Nucleus accumbens (tissue), 56 donors: ENCODE data around the gene CYP27B1.

Source experiments
- DNase-seq, 56 donors: peaks; one replicate each; lab custom pipeline; 2025; lab: John Stamatoyannopoulos, UW

CYP27B1 gene

DNA sequence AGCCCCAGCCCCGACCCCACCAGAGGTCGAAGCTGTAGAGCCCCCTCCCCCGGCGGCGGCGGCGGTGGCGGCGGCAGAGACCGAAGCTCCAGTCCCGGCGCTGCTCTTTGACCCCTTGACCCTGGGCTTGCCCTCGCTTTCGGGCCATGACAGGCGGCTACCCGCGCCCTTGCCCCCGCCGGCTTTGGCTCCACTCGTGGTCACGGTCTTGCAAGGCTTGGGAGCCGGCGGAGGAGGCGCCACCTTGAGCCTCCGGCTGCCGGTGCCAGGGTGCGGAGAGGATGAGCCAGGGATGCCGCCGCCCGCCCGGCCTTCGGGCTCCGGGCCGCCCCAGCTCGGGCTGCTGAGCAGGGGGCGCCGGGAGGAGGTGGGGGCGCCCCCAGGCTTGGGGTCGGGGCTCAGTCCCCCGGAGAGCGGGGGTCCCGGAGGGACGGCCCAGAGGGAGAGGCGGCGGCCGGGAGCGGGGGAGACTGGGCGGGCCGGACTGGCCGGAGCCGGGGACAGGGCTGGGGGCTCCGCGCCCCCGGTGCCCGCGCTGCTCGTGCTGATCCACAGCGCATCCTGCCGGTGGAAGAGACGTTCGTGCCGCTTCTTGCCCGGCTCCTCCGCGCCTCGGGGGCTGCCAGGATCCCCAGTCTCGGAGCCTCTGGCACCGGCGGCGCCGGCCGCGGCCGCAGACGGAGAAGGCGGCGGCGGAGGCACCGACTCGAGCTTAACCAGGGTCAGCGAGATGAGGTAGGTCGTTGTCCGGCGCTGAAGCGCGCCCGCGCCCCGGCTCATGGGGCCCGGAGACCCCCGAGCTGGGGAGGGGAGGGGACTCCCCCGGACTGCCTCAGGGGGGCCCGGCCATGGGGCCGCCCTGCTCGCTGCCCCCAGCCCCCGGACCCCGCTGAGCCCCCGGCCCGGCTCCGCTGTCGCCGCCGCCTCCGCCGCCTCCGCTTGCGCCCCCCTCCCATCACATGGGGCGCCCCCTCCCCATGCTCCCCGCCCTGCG is 29.1 kb downstream of the CYP27B1 start:
- peak in 2 of 56 donors; percentile 26 to 27 for DNase-seq

DNA sequence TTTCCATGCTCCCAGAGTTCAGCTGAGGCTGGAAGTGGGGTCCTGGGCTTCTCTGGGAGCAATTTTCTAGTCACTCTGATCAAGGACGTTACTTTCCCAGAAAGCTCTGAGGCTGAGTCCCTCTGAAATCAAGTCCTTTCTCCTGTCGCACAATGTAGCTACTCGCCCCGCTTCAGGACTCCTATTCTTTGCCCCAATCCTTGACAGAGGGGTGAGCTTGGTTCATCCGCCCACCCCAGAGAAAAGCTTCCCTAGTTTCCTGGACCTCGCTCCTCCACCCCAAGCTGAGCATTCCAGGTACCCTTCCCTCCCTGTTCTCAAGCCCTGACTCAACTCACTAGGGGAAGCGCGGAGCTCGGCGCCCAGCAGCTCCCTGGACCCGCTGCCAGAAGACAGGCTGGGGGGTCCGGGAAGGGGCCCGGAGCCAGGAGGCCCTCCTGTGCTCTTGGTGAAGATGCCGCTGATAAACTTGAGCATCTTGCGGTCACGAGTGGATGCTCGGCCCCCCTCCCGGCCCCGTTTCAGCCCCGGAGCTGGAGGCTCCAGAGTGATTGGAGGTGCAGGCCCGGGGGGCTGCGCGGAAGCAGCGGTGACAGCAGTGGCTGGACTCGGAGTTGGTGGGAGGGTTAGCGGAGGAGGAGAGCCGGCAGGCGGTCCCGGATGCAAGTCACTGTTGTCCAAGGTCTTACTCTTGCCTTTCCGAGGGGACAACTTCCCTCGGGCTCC is 30.0 kb downstream of the CYP27B1 start:
- DNase-seq: no peak

DNA sequence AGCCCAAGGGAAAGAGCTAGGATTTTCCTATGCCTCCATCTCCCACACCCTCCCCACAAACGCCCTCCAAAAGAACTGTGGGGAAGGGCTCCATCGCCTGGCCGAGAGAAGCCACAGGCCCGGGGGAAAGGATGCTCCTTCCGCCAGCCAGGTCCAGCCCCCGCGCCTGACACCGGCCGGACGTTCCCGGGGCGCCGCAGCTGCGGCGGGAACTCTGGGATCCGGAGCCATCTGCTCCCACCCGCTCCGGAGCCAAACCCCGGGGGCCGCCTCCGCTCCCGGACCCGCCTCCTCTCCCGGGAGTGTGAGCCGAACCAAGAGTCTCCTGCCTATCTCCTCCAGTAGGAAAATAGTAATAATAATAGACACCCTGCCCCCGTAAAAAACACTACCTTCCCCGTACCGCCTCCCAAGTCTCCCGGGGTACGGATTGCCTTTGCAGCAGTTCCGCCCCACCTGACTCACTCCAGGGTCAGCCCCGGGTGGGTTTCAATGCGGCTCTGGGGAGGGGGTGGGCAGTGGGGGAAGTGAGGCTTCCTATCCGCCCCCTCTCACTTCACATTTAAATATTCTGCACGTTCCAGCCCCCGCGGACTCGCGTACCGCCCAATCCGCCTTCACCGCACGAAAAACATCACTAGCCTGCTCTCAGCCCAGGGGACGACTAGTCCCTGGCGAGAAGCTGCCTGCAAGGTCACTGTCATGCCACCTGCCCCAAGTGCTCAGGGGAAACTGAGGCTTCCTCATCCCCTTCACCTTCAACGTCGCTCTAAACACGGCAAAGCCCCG is 30.7 kb downstream of the CYP27B1 start:
- peak in 38 of 56 donors; percentile 7 to 77 (median 42) for DNase-seq

DNA sequence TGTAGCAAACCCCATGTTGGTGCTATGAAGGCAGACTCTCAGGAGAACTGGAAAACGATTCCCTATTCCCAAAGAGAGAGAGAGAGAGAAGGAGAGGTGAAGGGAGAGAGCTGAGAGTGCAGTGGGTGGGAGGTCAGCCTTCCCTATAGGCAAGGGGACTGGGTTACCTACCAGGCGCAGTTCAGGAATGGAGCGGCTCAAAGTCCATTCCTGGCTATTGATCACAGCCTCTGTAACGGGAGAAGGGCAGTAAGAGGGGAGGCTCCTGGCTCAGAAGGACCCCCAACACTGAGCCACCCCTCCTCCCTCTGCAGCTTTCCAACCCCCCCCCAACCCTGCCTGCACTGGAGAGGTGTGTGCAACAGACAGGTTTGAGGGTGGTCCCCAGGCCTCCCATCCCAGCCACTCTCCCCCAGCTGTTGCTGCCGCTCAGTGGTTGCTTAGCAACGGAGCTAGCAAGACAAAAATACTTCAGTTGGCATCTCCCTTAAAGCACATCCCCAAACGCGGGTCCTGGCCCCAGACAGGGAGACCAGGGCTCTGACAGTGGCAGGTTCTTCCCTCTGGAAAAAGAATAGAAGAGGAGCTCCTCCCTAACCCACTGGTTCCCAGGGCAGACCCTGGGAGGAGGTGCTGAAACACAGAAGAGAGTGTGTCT is 31.6 kb downstream of the CYP27B1 start:
- peak in 5 of 56 donors; percentile 15 to 42 (median 31) for DNase-seq

DNA sequence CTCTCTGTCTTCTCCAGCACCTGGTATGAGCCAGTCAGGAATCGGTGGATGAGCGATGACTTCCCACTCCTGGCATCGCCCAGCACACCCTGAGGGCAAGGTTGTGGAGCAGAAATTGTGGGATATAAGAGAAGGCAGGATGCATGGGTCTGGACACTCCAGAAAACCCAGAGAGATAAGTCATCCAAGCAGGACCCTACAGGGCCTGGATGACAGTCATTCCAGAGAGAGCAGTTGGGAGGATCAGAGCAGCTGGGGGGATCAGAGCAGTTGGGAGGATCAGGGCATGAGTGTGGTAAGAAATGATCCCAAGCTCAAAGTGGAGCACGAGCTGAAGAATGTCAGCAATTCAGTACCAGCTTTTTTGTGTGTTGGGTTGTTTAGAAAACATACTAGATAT is 32.3 kb downstream of the CYP27B1 start:
- no peak for DNase-seq

DNA sequence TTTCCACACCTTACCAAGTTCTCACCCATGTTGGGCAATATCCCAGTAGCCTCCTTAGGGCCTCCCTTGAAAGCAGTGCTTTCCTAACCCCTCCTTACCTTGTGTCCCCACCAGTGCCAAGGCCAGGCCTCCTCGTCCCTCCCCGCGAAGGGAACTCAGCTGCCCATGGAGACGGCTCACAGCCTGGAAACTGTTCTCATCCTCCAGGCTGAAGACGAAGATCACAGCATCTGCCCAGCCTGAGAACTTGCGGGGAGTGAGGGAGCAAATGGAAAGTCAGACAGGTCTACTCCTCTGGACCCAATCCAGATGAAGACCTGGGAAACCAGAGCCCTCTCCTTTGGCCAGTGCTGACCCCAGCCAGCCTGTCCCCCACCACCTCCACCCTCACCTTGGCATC is 33.0 kb downstream of the CYP27B1 start:
- no peak for DNase-seq

DNA sequence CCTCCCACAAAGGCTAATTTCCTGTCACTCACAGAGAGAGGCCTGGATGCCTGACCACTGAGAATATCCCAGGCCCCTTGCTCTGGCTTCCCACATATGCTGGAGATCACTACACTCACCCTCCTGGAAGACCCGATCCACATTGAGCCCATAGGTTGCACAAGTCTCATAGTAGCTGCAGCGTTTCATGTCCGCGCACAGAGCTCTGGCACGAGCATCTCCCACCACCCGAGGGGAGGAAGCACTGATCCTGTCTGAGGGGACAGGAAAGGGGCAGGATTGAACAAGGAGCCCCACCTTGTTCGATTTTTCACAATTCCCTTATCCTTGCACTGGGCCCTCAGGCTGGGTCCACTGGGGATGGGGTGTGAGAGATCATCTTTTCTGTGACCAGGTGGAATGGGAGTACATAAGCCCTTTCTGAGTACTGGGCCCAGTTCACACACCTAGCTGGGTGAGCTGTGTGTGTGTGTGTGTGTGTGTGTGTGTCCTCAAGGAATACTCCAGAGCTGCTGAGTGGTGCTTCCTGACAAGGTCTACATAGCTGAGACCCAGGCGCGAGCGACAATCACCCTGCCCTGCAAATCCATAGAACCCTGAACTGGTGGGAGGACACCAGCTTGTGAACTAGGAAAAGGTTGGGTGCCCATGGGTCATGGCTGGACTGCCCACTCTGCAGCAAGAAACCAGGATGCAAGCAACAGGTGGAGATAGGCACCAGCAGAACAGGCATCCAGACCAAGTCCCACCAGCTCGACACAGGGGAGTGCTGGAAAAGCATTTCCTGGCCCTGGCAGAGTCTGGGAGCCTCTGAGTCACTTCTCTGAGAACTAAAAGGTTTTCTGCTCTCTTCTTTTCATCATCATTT is 33.9 kb downstream of the CYP27B1 start:
- no peak for DNase-seq

DNA sequence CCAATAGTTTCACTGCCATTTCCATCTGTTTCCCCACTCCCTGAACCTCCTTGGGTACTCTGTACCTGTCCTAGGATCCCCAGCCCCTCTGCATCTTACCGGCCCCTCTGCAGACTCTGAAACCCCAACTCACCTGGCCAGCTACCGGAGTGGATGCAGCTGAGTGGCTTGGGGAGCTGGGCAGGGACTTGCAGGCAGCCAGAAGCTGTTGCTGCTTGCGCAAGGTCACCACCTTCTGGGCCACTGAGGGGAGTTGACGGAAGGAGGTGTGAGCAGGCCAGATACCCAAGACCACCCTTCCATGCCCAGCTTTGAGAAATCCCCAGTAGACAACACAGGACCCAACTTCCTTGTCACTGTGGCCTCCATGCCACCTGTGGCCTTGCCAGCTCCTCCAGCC is 34.6 kb downstream of the CYP27B1 start:
- no peak for DNase-seq

DNA sequence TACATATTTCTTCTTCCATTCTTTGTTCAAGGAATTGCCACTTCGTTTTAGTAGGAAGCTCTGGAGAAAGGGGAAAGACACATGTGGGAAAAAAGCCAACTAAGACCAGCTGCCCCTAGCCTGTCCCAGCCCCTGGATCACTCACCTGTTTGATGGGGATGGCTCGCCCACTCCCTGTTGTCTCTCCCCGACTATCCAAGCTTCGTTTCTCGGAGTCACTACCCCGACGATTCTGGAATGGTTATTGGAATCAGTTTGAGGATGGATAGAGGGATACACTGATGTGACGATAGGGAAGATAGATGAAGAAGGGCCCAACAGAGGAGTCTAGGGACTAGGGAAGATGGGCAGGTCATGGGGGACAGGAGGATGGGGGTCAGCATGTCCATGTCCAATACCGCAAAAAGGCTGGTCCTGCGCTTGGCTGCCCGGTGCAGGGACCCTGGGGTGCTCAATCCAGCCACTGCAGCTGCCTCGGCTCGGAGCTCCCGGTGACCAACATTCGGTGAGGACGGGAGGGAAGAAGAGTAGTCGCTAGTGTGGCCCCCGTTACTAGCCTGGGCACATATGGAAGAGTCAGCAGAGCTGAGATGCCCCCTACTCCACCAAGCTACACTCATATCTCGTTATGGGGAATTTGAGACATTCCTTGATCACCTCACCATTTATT is 35.3 kb downstream of the CYP27B1 start:
- no peak for DNase-seq

DNA sequence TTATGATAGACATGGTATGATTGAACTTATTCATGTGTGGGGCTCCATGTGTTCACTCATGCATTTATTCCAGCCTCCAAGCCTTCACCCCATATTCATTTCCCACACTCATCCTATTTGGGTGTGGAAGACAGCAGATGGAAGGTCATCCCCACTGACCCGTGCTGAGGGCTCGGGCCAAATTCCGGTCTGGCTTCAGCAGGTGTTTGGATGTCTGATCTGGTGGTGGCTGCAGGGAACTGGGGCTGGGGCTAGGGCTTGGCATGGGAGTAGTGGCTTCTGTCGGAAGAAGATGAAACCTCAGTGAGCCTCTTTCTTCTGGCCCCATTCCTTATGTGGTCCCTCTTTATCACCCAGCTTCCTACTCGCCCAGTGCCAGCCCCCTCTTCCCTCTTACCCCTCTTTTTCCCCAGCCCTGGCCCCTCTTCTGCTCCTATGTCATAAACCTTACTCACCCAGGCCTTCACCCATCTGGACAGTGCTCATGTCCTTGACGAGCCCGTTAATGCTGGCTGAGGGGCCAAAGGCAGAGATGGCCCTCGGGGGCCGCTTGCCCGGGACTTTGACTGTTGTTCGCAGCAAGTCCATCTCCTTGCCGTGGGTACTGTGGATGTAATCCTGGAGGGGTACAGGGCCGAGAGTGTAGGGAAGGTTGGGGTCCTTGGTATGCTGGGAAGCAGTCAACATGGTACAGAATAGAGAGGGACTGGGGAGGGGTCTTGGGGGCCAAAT is 36.4 kb downstream of the CYP27B1 start:
- no peak for DNase-seq

DNA sequence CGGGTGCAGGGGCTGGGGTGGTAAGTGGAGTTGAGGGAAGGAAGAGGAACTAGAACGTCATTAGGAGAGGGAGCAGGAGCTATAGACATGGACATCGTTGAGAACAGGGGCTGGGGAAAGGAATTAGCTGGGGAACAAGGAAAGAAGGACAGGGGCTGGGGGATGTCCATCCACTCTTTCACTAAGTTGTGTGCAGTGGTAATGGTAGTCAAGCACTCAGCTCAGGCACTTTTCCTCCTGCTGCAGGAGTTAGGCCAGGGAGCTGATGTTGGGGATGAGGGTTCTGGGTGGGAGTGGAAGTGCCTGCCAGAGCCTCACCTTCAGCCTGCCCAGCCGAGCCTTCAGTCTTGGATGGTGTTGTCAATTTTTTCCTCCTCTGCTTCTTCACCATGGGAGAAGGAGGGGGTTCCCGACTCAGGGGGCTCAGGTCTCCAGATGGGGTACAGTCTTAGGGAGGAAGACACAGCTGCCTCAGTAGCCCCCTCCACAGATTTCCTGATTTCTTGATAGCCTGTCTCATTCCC is 37.5 kb downstream of the CYP27B1 start:
- no peak for DNase-seq

DNA sequence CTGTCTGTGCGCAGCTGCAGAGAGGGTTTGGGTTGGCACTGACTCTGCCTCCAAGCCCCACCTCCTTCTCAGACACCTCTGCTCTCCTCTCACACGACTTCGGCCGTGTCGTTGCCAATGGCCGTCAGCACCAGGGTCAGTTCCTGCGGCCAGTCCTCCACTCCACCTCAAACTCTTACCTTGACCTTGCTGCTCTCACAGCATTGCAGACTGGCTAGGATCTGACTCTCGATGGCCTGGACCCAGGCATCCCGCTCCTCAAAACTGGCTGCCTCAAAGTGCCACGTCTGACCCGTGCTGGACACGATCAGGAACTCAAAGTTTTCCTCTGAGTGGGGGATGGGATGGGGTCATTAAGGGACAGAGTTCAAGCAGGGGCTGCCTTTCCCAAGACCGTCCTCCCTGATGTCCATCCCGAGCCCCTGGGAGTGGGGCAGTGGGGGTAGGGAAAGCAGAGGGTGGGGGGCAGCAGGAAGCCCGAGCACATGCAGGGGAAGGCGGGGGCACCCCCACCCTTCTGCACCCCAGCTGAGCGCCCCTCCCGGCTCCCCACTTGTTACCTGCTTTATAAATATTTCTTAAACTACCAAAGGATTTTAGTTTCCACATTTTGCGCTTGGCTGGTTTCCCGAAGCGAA is 39.0 kb downstream of the CYP27B1 start:
- no peak for DNase-seq

DNA sequence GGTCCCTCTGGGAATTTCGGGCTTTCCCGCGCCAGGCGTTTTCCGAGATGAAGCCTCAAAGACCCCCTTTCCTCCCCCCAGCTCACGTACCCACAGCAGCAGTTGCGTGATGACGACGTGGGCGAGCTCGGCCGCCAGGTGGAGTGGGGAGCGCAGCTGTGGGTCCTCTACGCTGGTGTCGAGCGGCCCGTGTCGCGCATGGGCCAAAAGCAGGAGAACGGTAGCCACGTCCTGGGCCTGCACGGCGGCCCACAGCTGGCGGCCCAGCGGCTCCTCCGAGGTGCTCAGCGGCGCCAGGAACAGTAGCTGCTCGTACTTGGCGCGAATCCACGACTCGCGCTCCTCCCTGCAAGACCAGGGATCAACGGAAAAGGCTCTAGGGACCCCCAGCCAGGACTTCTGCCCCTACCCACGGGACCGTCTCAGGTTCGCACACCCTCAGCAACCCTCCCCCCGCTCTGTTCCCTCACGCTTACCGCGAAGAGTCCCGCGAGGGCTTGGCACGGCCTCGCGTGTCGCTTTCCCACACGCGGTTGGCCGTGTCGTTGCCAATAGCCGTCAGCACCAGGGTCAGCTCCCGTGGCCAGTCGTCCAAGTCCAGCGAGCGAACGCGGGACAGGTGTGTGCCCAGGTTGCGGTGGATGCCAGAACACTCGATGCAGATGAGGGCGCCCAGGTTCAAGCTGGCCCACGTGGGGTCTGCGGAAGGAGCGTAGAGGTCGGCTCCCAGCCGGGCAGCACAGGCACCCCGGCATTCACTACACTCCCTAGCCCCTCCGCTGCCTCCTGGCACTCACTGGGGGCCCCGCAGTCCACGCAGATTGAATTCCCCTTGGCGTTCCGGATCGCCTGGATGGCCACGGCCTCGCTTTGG is 39.8 kb downstream of the CYP27B1 start:
- peak in 2 of 56 donors; percentile 12 to 40 for DNase-seq

DNA sequence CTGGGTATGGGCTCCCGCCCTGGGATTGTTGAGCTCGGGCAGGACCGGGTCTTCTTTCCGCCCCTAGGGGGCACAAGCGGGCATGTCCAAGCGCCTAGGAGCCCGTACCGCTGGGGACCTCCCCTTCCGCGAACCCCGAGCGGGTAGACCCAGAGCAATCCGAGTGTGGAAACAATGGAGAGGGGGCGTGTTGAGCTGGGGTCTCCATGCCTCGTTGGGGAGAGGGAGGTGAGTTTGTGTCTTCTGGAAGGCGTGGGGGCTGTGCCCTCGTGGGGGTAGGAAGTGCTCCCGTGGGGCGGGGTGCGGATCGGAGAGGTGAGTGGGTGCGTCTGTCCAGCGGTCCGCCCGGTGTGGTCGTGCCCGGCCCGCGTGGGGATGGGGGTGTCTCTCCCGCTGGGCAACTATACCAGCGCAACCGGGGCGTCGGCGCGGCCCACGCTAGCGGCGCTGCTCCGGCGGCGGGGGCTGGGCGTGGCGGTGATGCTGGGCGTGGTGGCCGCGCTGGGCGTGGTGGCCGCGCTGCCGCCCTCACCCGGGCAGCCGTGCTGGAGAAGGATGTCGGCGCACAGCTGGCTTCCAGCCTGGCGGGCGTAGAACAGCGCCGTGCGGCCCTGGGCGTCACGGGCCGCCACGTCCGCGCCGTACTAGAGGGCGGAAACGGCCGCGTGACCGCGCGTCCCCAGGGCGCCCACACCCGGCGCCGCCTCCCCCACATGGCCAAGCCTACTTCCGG is 40.6 kb downstream of the CYP27B1 start:
- DNase-seq: peak in 45 of 56 donors; percentile 7 to 73 (median 32)

DNA sequence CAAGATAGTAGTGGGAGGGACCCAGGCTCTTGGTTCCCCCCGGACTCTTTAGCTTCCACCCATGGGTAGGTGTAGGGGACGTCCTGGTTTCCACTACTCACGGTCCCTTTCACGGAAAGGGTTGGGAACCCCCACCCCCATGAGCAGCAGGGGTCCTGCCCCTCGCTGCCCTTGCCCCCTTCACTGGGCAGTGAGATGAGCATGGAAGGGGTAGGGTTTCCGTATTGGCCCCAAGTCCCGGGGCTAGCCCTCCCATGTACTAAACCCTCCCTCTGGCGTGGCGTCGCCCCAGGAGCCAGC is 41.1 kb downstream of the CYP27B1 start:
- no peak for DNase-seq
